Measurements from ENCODE around the gene SNRK. TPM values are rescaled to one million over a fixed set of nuclear protein-coding genes. Genes with fewer than 3 reads are reported as not detected.

SNRK gene
- total and polyA plus RNA-seq, 9 of the 15 experiments (the other 6 are each of a cell fraction or from before 2014, with no cell fraction given), result 1.7 to 12.3 (median 7.3) TPM

- intact Hi-C loops (cut with micrococcal nuclease), result no loop called here
- in situ Hi-C loops (cut with MboI), result no loop called here
- Histone ChIP-seq H3K4me3 (no peak overlapping the region), H3K79me2 (ENCODE audit: control insufficient read depth, insufficient read depth, low read length) (no peaks in the 10 kb centered on the region), H2AFZ (ENCODE audit: low read depth, low read length) (no peak overlapping the region), H3K4me2 (ENCODE audit: insufficient read depth, low read length) (no peak overlapping the region), H3K4me1 (replicated peaks in 1 of 2; ENCODE audit: control insufficient read depth in 2 of 2, insufficient read depth in 2 of 2, low read length in 2 of 2) (peaks cover 0 to 10% of the 10 kb centered on the region in 2 experiments; a peak in 3 of 5 replicates), H3K36me3 (ENCODE audit: control insufficient read depth, insufficient read depth, low read length) (no peaks in the 10 kb centered on the region), H4K20me1 (replicated peaks; ENCODE audit: control insufficient read depth, insufficient read depth, low read length) (no peaks in the 10 kb centered on the region), H3K27ac (ENCODE audit: extremely low read depth, low read depth, low read length) (no peak overlapping the region), H3K9me3 (replicated peaks; ENCODE audit: control insufficient read depth, insufficient read depth, low read depth, low read length) (no peaks in the 10 kb centered on the region), H3K9ac (ENCODE audit: insufficient read depth in 1 of 2, low read depth in 2 of 2, low read length in 2 of 2) (no peak overlapping the region), H3K27me3 (ENCODE audit: control insufficient read depth in 2 of 2, insufficient read depth in 2 of 2, low read length in 2 of 2) (peaks cover 0 to 11% of the 10 kb centered on the region in 2 experiments; a peak in 2 of 5 replicates), H3K9me1 (ENCODE audit: control insufficient read depth, insufficient read depth, low read length) (no peaks in the 10 kb centered on the region)
- TF ChIP-seq TAF7 (tag; IDR thresholded peaks at IDR 0.05) (no peak), ZSCAN29 (IDR thresholded peaks at IDR 0.05) (no peak), EHMT2 (IDR thresholded peaks at IDR 0.05) (no peak), CREBBP (IDR thresholded peaks at IDR 0.05; ENCODE audit: low read depth, low read length) (no peak), HNRNPLL (IDR thresholded peaks at IDR 0.05; ENCODE audit: low read depth, low read length, poor library complexity, severe bottlenecking) (no peak), DEAF1 (CRISPR knock-in tag; IDR thresholded peaks at IDR 0.05) (no peak), ZNF76 (CRISPR knock-in tag; IDR thresholded peaks at IDR 0.05; ENCODE audit: borderline replicate concordance) (no peak)
- ATAC-seq (no peak), DNase-seq (ENCODE audit: extremely low read depth in 1 of 4, low spot score in 3 of 4) (no peak), FAIRE-seq (no peak)
- ChIA-PET CTCF (ENCODE audit: low intra/inter-chr PET ratio) (no interaction called here), POLR2A (interaction anchor here (1.1 kb wide), 1 partner anchor 10 kb away, joined by 3 read pairs; no protein-coding TSS in a partner anchor)
- BruUV-seq (replicated peaks), result no TSS peak
Measured at GRCh38 chr3:43249405-43249804, 36.9 kb upstream of the SNRK start.

Measured in K562 (cell line).